ENCODE results near the gene SLC7A9. TPM values are rescaled to one million over a fixed set of nuclear protein-coding genes. Genes with fewer than 3 reads are reported as not detected.
"Not testable (repeated sequence)": the region's sequence is repeated elsewhere in the genome, so short reads cannot be mapped to it uniquely, and the experiment has no call there.

SLC7A9 gene
- total RNA-seq, 1 donor from 2014 or later, result not detected

DNA sequence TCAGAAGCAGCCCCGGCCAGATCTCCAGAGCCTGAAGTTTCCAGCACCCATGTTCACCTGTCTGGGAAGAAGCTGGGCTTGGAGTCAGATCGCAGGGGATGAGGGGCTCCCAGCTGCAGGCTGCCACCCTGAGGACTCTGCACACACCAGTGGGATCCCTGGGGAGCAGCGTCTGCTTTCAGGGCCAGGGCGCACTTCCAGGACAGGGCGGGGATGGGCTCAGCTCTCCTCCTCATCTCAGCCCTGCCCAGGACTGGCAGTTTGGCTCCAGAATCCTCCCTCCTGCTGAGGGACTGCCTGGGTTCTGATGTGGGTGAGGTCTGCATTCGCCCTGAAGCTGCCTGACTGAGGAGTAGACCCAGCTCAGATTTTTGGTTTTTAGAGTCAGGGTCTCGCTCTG, 3.5 kb downstream of the SLC7A9 start:
- DNase-seq (ENCODE audit: extremely low read depth, low read depth, low spot score), result no peak

DNA sequence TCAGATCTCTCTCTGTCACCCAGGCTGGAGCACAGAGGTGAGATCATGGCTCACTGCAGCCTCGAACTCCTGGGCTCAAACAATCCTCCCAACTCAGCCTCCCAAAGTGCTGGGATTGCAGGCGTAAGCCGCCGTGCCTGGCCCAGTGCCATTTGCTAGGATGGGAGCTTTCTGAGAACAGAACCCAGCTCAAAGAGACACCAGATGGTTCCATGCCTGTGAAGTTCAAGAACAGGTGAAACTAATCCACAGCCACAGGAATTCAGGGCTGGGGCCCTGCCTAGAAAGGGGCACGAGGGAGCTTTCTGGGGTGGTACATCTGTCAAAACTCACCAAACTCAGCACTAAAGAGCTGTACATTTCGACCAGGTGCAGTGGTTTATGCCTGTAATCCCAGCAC, 4.2 kb downstream of the SLC7A9 start:
- DNase-seq (ENCODE audit: extremely low read depth, low read depth, low spot score), result no peak

DNA sequence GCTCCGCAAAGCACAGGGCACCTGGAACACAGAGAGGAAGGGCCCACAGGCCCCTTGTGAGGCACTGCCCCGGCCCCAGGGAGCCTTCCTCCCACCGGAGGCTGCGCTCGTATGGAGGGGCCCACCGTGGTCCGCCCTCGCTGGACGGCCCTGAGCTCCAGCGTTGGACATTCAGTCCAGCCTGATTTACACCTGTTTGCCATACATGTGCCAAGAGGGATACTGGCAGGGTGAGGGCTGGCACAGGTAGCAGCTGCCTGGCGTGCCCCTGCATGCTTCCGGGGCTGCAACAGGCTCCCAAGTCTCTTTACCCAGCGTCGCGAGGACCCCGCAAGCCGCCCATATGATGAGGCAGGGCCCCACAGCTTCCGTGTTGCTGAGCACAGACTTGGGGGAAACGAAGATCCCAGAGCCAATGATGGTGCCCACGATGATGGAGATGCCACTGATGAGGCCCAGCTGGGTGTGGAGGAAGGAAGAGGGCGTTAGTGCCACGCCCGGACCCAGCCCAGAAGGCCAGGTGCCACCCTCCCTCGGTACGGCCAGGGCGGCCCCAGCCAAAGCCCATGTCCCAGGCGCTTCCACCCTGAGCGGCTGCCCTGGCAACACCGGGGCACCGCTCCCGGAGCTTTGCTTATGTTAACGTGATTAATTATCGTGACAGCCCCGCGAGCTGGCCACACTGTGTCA, 5.1 kb downstream of the SLC7A9 start:
- DNase-seq (ENCODE audit: extremely low read depth, low read depth, low spot score), result no peak

DNA sequence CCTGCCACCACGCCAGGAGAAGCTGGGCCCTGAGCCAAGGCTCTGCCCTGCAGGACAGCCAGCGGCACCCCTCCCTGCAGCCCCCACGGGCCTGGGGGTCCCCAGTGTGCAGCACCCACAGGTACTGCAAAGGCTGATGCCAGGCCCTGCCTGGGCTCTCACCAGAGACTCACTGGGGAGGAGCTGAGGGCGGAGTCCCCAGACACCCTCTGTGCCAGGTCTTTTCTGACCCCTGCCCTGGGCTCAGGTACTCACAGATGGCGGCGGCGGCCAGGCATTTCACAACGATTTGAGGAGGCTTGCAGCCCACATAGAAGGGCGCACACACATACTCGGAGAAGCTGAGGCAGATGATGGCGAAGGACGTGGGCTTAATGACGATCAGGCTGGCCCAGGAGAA, 5.7 kb downstream of the SLC7A9 start:
- no peak for DNase-seq (ENCODE audit: extremely low read depth, low read depth, low spot score)

DNA sequence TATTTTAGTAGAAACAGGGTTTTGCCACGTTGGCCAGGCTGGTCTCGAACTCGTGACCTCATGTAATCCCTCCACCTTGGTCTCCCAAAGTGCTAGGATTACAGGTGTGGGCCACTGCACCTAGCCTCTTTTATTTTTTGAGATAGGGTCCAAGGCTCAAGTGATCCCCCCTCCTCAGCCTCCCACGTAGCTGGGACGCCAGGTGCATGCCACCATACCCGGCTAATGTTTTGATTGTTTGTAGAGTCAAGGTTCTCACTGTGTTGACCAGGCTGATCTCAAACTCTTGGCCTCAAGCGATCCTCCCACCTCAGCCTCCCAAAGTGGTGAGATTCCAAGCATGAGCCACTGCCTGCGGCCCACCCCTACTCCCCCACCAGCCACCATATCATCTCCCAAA, 6.3 kb downstream of the SLC7A9 start:
- no peak for DNase-seq (ENCODE audit: extremely low read depth, low read depth, low spot score)

DNA sequence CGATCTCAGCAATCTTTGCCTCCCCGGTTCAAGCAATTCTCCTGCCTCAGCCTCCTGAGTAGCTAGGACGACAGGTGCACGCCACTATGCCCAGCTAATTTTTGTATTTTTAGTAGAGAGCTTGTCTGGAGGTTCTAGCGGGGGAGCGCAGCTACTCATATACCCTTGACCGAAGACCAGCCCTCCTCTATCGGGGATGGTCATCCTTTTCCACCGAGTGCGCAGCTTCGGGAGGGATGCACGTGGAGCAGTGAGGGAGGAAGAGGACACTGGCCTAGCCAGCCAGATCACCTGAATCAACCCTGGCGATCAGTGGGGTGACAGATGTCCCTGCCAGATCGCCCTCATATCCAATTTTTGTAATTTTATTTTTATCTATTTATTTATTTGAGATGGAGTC, 6.8 kb downstream of the SLC7A9 start:
- DNase-seq (ENCODE audit: extremely low read depth, low read depth, low spot score), result no peak

DNA sequence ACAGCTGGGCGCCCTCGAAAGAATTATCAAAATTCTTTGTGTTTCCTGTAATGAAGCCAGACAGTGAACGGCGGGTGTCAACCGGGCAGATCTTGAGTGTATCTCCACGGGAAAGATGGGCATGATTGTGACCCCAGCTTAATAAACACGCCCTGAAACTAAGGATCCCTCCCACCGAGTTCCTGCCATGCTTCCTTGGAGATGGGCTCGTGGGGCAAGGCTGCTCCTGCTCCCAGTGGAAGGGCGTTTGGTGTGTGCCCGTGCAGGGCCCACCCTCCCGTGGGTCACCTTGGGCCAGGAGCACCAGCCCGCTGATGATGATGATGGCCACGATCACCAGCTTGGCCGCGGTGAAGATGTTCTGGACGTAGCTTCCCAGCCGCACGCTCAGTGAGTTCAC, 7.4 kb downstream of the SLC7A9 start:
- DNase-seq (ENCODE audit: extremely low read depth, low read depth, low spot score), result no peak

DNA sequence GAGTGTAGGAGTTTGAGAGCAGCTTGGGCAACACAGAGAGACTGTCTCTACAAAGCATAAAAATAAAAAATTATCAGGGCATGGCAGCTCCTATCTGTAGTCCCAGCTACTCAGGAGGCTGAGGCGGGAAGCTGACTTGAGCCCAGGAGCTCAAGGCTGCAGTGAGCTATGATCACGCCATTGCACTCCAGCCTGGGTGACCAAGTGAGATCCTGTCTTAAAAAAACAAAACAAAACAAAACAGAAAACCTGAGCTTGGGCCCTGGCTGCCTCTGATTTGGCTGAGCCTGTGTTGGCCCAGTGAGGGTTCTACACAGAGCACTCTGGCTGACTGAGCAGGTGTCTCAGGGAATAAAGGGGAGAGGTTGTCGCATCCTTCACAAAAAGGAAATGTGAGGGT, 8.0 kb downstream of the SLC7A9 start:
- no peak for DNase-seq (ENCODE audit: extremely low read depth, low read depth, low spot score)

DNA sequence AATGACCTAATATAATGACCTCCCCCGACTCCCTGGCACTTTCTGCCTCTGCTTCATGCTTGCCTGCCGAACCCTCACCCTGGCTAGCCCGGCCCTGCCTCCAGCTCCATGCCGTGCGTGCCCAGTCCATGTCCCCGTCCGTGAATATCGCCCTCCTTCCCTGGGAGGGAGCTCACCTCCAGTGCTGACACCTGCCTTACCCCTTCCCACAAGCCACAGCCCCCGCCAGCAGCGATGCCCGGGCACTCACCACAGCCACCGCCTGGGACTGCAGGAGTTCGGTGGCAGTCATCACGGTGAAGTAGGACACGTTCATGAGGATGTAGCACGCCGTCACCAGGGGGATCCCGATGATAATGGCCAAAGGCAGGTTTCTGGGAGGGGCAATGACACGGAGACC, 10.0 kb downstream of the SLC7A9 start:
- DNase-seq (ENCODE audit: extremely low read depth, low read depth, low spot score), result no peak

DNA sequence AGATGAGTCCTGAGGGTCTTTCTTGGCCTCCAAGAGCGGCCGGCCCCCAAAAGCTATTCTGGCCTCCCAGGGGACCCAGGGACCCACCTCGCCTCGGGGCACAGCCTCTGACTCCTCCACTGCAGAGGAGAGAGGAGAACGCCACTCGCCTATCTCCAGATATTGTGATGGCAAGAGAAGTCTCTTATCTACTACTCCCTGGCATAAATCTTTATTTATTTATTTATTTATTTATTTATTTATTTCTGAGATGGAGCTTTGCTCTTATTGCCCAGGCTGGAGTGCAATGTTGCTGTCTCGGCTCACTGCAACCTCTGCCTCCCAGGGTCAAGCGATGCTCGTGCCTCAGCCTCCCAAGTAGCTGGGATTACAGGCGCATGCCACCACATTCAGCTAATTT, 11.0 kb downstream of the SLC7A9 start:
- no peak for DNase-seq (ENCODE audit: extremely low read depth, low read depth, low spot score)

DNA sequence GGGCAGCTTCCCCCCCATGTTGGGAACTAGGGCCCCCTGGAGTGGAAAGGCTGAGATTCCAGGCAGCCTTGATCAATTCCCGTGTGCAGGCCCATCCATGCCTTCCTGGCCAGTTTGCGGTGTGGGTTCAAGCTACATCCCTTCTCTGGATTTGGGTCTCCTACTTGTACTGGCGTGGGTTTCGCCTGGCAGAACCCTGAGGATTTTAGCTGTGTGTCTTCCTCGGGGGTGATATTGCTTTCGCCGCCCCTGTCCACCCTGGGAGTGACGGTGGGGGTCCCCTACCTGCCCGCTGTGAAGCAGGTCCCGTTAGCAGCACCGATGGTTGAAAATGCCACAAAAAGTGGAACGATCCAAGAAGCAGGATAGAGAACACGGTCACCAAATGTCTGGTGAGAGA, 11.4 kb downstream of the SLC7A9 start:
- no peak for DNase-seq (ENCODE audit: extremely low read depth, low read depth, low spot score)

DNA sequence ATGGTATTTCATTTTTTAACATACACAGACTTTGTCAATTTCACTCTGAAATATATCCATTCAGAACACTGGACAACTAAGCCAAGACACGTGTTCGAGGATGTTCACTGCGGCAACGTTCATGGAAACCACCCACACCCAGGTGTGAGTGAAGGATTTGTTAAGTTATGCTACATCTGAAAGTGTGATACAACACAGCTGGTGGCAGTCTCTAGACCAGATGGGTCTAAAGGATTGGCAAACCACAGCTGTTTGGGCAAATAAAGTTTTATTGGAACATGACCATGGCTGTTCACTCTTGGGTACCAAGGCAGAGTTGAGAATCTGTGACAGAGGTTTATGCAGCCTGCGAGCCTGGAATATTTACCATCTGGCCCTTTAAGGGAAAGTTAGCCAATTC, 12.0 kb downstream of the SLC7A9 start:
- DNase-seq (ENCODE audit: extremely low read depth, low read depth, low spot score), result no peak

DNA sequence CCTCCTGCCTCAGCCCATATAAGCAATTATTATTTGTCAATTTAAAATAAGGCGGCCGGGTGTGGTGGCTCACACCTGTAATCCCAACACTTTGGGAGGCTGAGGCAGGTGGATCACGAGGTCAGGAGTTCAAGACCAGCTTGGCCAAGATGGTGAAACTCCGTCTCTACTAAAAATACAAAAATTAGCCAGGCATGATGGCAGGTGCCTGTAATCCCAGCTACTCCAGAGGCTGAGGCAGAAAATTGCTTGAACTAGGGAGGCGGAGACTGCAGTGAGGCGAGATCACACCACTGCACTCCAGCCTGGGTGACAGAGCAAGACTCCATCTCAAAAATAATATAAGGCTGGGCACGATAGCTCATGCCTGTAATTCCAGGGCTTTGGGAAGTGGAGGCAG, 12.7 kb downstream of the SLC7A9 start:
- not testable (repeated sequence) for DNase-seq (ENCODE audit: extremely low read depth, low read depth, low spot score)

DNA sequence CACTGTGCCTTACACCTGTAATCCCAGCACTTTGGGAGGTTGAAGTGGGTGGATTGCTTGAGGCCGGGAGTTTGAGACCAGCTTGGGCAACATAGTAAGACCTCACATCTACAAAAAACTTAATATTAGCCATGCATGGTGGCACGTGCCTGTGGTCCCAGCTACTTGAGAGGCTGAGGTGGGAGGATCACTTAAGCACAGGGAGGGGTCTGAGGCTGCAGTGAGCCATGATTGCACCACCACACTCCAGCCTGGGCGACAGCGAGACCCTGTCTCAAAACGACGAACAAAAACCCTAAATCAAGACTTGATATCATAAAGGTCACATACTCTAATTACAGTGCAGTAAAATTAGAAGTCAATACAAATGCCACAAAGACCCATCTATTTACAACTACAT, 17.4 kb downstream of the SLC7A9 start:
- no peak for DNase-seq (ENCODE audit: extremely low read depth, low read depth, low spot score)

DNA sequence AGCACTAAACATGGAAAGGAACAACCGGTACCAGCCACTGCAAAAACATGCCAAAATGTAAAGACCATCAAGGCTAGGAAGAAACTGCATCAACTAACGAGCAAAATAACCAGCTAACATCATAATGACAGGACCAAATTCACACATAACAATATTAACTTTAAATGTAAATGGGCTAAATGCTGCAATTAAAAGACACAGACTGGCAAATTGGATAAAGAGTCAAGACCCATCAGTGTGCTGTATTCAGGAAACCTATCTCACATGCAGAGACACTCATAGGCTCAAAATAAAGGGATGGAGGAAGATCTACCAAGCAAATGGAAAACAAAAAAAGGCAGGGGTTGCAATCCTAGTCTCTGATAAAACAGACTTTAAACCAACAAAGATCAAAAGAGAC, 21.5 kb downstream of the SLC7A9 start:
- DNase-seq (ENCODE audit: extremely low read depth, low read depth, low spot score), result not testable (repeated sequence)

DNA sequence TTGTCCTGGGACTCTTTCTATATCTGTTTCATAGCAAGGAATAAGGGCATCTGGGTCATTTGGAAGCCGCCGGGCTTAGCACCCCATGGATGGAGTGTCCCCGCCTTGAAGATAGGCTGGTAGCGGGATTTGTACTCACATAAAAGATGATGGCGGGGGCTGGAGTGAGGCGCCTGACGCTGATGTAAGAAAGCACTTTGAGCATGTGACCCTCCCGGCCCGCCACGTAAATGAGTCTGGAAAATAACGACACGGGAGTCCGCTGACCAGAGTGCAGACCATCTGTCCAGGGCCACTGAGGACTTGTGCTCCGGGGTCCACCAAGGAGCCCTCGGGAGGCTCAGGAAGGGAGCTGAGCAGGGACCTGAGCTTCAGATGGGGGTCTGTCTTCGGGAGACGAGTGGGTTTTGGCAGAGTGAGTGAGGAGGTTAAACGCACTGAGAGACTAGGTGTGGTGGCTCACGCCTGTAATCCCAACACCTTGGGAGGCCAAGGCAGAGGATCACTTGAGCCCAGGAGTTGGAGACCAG, 25.8 kb downstream of the SLC7A9 start:
- DNase-seq (ENCODE audit: extremely low read depth, low read depth, low spot score), result no peak

DNA sequence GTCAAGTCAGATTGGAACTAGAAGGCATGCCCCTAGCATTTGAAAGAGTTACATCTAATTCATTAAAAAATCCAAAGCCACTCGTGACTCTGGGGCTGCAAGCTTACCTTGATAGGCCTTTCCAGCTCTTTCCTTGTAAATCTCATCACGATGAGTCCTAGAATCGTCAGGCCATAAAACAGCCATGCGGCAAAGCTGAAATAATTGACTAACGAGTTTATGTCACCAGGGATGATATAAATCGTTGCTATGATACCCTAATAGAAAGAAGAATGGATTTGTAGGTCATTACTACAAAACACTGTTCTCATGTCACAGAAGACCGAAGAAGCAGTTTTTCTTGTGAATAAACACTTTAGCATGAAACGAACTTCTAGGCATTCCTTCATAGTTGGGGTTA, 27.5 kb downstream of the SLC7A9 start:
- no peak for DNase-seq (ENCODE audit: extremely low read depth, low read depth, low spot score)

DNA sequence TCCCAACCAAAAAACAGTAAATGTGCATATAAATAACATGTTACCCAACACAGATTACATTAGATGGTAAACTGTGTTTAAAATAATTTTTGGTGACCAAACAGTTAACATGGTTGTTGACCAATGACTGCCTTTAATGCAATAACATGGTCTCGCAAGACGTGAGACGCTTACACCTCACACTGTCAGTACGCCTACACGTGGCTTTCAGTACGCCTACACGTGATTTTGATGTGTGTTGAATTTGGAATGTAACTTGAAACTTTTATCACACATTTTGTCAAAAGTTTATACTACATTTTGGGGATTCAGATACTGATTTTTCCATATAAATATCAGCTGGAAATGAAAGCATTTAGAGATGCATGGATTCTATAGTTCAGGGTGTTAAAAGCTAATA, 32.0 kb downstream of the SLC7A9 start:
- no peak for DNase-seq (ENCODE audit: extremely low read depth, low read depth, low spot score)

DNA sequence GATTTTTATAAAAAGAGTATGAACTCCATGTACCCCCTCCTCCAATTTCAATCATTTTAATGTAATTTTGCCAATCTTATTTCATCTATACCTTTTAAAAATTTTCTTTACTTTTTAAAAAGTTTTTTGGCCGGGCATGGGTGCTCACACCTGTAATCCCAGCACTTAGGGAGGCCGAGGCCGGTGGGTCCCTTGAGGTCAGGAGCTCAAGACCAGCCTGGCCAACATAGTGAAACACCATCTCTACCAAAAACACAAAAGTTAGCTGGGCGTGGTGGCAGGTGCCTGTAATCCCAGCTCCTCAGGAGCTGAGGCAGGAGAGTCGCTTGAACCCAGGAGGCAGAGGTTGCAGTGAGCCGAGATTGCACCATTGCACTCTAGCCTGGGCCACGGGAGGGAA, 36.2 kb downstream of the SLC7A9 start:
- DNase-seq (ENCODE audit: extremely low read depth, low read depth, low spot score), result not testable (repeated sequence)

DNA sequence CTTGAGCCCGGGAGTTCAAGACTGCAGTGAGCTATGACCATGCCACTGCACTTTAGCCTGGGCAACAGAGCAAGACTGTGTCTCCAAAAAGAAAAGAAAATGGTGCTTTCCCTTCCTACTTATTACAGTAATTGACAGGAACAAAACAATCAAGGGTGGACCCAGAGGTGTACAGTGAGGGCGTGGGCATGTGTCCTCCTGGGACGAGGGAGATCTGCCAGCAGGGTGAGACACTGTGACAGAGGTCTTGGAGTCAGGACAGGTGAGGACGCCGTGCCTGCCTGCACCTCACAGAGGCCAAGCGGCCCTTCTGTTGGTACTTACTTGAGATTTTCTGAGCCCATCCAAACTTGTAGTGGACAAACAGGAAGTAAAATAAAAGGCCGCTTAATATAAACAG, 36.7 kb downstream of the SLC7A9 start:
- not testable (repeated sequence) for DNase-seq (ENCODE audit: extremely low read depth, low read depth, low spot score)

DNA sequence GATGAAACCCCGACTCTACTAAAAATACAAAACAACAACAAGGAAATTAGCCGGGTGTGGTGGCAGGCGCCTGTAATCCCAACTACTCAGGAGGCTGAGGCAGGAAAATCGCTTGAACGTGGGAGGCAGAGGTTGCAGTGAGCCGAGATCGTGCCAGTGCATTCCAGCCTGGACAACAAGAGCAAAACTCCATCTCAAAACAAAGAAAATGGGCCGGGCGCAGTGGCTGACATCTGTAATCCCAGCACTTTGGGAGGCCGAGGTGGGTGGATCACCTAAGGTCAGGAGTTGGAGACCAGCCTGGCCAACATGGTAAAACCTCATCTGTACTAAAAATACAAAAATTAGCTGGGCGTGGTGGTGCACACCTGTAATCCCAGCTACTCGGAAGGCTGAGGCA, 37.5 kb downstream of the SLC7A9 start:
- DNase-seq (ENCODE audit: extremely low read depth, low read depth, low spot score), result not testable (repeated sequence)

DNA sequence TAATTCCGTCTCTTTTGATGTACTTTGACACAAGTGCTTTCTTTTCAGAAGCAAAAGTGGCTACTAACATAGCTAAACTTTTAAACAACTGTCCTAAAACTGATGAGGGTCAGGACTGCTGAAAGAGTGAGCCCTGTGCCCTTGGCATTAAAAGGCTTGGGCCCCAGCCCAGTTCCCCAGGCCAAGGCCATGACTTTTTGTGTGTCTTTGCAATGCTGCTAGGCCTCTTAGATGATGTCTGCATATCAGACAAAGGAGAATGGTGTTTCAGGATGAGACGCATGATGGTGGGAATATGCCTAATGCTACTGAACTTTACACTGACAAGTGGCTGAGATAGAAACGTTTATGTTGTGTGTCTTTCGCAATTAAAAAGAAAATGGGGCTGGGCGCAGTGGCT, 38.0 kb downstream of the SLC7A9 start:
- DNase-seq (ENCODE audit: extremely low read depth, low read depth, low spot score), result no peak

All from glomerular endothelial cell (primary cell).